Retinal pigment epithelial cell (primary cell): Measurements from ENCODE around the gene SPOP.

Experiments used
- DNase-seq: peaks from one replicate; pipeline ENCODE4 v3.0.0-alpha.2; 2010; ENCODE audit warnings: low read depth
- H3K4me3 ChIP-seq: 2 replicates; pipeline ENCODE4 v1.5.1; 2011; ENCODE audit warnings: mild to moderate bottlenecking, low read length, control low read depth, moderate library complexity
- CTCF ChIP-seq: conservative IDR thresholded peaks from 2 replicates; pipeline ENCODE4 v1.5.1; 2011; ENCODE audit warnings: low read depth, low read length, control low read depth, inconsistent platforms

Gene SPOP

GRCh38 chr17:49635121-49635520 lies 42.8 kb downstream of the SPOP start:
- H3K4me3 ChIP-seq: no peak overlapping the region
- DNase-seq: no peak
- TF ChIP-seq CTCF: no peak

GRCh38 chr17:49634485-49634860 lies 43.4 kb downstream of the SPOP start:
- no peak overlapping the region for H3K4me3 ChIP-seq
- DNase-seq: no peak
- TF ChIP-seq CTCF: no peak

- no peak for DNase-seq
- TF ChIP-seq CTCF: no peak
- no peak overlapping the region for H3K4me3 ChIP-seq
Measured at GRCh38 chr17:49633762-49634484, 44.0 kb downstream of the SPOP start.

GRCh38 chr17:49633250-49633649 lies 44.6 kb downstream of the SPOP start:
- no peak for DNase-seq
- TF ChIP-seq CTCF: no peak
- no peak overlapping the region for H3K4me3 ChIP-seq

GRCh38 chr17:49632201-49632600 lies 45.7 kb downstream of the SPOP start:
- no peak for TF ChIP-seq CTCF
- DNase-seq: no peak
- H3K4me3 ChIP-seq: no peak overlapping the region

GRCh38 chr17:49631496-49631895 lies 46.4 kb downstream of the SPOP start:
- TF ChIP-seq CTCF: no peak
- H3K4me3 ChIP-seq: no peak overlapping the region
- no peak for DNase-seq

- no peak overlapping the region for H3K4me3 ChIP-seq
- no peak for TF ChIP-seq CTCF
- no peak for DNase-seq
Measured at GRCh38 chr17:49630113-49630900, 47.6 kb downstream of the SPOP start.
